GM23338 (cell line): ENCODE data around the gene ALKBH8. TPM values are rescaled to one million over a fixed set of nuclear protein-coding genes. Genes with fewer than 3 reads are reported as not detected.

Experiments used
- ATAC-seq: fragments of 200-7000 bp; cut with Tn5 transposase; 3 replicates; pipeline ENCODE4 v1.9.1; 2020
- DNase-seq: peaks from one replicate; pipeline ENCODE4 v3.0.0-alpha.2; 2015; ENCODE audit warnings: low spot score
- H2AFZ ChIP-seq: fragments of 200-600 bp; sonication (generic); 2 replicates; pipeline ENCODE4 v1.8.0; 2016; ENCODE audit warnings: antibody characterized with exemption, mild to moderate bottlenecking, moderate library complexity
- H3F3A ChIP-seq: fragments of 200-600 bp; sonication (generic); replicated peaks from 2 replicates; pipeline ENCODE4 v1.8.0; 2017; ENCODE audit warnings: antibody characterized with exemption, mixed run types, low read depth
- H3K27ac ChIP-seq: fragments of 200-600 bp; sonication (generic); 2 replicates; pipeline ENCODE4 v1.6.1; 2016; ENCODE audit warnings: low read depth
- H3K27me3 ChIP-seq: fragments of 200-600 bp; sonication (generic); 2 replicates; pipeline ENCODE4 v1.8.0; 2016; ENCODE audit warnings: mild to moderate bottlenecking, mixed run types, moderate library complexity; ENCODE audit not compliant: insufficient read depth
- H3K36me3 ChIP-seq: fragments of 200-600 bp; sonication (generic); 2 replicates; pipeline ENCODE4 v1.8.0; 2016; ENCODE audit warnings: mild to moderate bottlenecking; ENCODE audit not compliant: insufficient read depth
- H3K4me1 ChIP-seq: fragments of 200-600 bp; sonication (generic); 2 replicates; pipeline ENCODE4 v1.8.0; 2016; ENCODE audit warnings: mild to moderate bottlenecking, moderate library complexity; ENCODE audit not compliant: insufficient read depth
- H3K4me2 ChIP-seq: fragments of 200-600 bp; sonication (generic); 2 replicates; pipeline ENCODE4 v1.7.1; 2017; ENCODE audit warnings: mixed run types
- H3K4me3 ChIP-seq: fragments of 200-600 bp; sonication (generic); 2 replicates; pipeline ENCODE4 v1.6.1; 2016; ENCODE audit warnings: mixed run types
- H3K79me2 ChIP-seq: fragments of 200-600 bp; sonication (generic); replicated peaks from 2 replicates; pipeline ENCODE4 v1.8.0; 2017; ENCODE audit warnings: mild to moderate bottlenecking; ENCODE audit not compliant: insufficient read depth
- H3K9me2 ChIP-seq: fragments of 200-600 bp; sonication (generic); 2 replicates; pipeline ENCODE4 v1.8.0; 2017; ENCODE audit not compliant: insufficient read depth
- H4K20me1 ChIP-seq: fragments of 200-600 bp; sonication (generic); replicated peaks from 2 replicates; pipeline ENCODE4 v1.8.0; 2017; ENCODE audit warnings: mild to moderate bottlenecking; ENCODE audit not compliant: insufficient read depth
- H3K27ac Mint-ChIP-seq: 2 replicates; pipeline ENCODE4 v1.8.0; 2020; ENCODE audit warnings: inconsistent platforms, mild to moderate bottlenecking, moderate library complexity, mixed read lengths
- H3K27me3 Mint-ChIP-seq: 3 replicates; pipeline ENCODE4 v1.8.0; 2022; ENCODE audit warnings: low read depth, mild to moderate bottlenecking, moderate library complexity, mixed read lengths, inconsistent platforms; ENCODE audit not compliant: insufficient read depth, poor library complexity
- H3K36me3 Mint-ChIP-seq: 3 replicates; pipeline ENCODE4 v1.8.0; 2021; ENCODE audit warnings: low read depth, mild to moderate bottlenecking, inconsistent platforms, moderate library complexity, mixed read lengths
- H3K4me1 Mint-ChIP-seq: 3 replicates; pipeline ENCODE4 v1.8.0; 2020; ENCODE audit warnings: mild to moderate bottlenecking, inconsistent platforms, mixed read lengths
- H3K4me3 Mint-ChIP-seq: 3 replicates; pipeline ENCODE4 v1.8.0; 2021; ENCODE audit warnings: moderate library complexity, mild to moderate bottlenecking, inconsistent platforms, mixed read lengths
- H3K9me3 Mint-ChIP-seq: 3 replicates; pipeline ENCODE4 v1.8.0; 2020; ENCODE audit warnings: moderate library complexity, mild to moderate bottlenecking, inconsistent platforms, mixed read lengths
- CREB1 ChIP-seq: fragments of 250-450 bp; sonication (Bioruptor Pico); IDR thresholded peaks from 2 replicates; pipeline ENCODE4 v1.5.0; 2020; ENCODE audit warnings: low read depth, mild to moderate bottlenecking, moderate library complexity
- EZH2 ChIP-seq: fragments of 200-600 bp; sonication (generic); IDR thresholded peaks from one replicate; pipeline ENCODE4 v1.8.0; 2017; ENCODE audit warnings: antibody characterized with exemption, mild to moderate bottlenecking, low read depth; ENCODE audit not compliant: unreplicated experiment
- EZH2phosphoT487 ChIP-seq: fragments of 200-600 bp; sonication (generic); IDR thresholded peaks from one replicate; pipeline ENCODE4 v1.8.1; 2018; ENCODE audit warnings: antibody characterized with exemption; ENCODE audit not compliant: unreplicated experiment
- JUNB ChIP-seq: IDR thresholded peaks from one replicate; pipeline ENCODE4 v1.6.1; 2016; ENCODE audit warnings: antibody characterized with exemption; ENCODE audit not compliant: unreplicated experiment
- NANOG ChIP-seq: IDR thresholded peaks from 2 replicates; pipeline ENCODE4 v1.6.1; 2016; ENCODE audit warnings: antibody characterized with exemption, borderline replicate concordance
- POLR2AphosphoS5 ChIP-seq: IDR thresholded peaks from 2 replicates; pipeline ENCODE4 v1.6.1; 2016; ENCODE audit warnings: antibody characterized with exemption, low read depth
- STAT1 ChIP-seq: IDR thresholded peaks from one replicate; pipeline ENCODE4 v1.6.1; 2016; ENCODE audit warnings: antibody characterized with exemption; ENCODE audit not compliant: unreplicated experiment
- ZNF114 ChIP-seq: fragments of 250-450 bp; sonication (Bioruptor Pico); IDR thresholded peaks from 2 replicates; pipeline ENCODE4 v1.5.0; 2020; ENCODE audit warnings: mild to moderate bottlenecking, moderate library complexity
- ZNF331 ChIP-seq: fragments of 250-450 bp; sonication (Bioruptor Pico); IDR thresholded peaks from 2 replicates; pipeline ENCODE4 v1.5.0; 2020; ENCODE audit warnings: low read depth, mild to moderate bottlenecking, moderate library complexity
- ZNF462 ChIP-seq: fragments of 250-450 bp; sonication (Bioruptor Pico); IDR thresholded peaks from 2 replicates; pipeline ENCODE4 v1.5.0; 2020; ENCODE audit warnings: mild to moderate bottlenecking, moderate library complexity
- polyA plus RNA-seq: library from polyadenylated mRNA; unstranded; fragments of >200 nt; fragmentation: Nextera tagmentation; extraction: Ambion mirVana; gene quantifications from 2 replicates; pipeline ENCODE4 v1.2.1, GENCODE V29; 2016
- total RNA-seq: library from RNA; depleted of rRNA; stranded (reverse); fragments of >200 nt; shearing (Covaris generic); gene quantifications from 2 replicates; pipeline ENCODE4 v1.2.3, GENCODE V29; 2014
- TF ChIP-seq, protein P1 (sequence below): IDR thresholded peaks from one replicate; pipeline ENCODE4 v1.6.1; 2018; ENCODE audit warnings: antibody characterized with exemption; ENCODE audit not compliant: unreplicated experiment
- TF ChIP-seq, protein P2 (sequence below), 2 experiments: fragments of 200-600 bp in 1 of 2; sonication (generic) in 1 of 2; conservative IDR thresholded peaks; 2 replicates each; pipeline versions ENCODE4 v1.5.1 to v1.6.1; 2016 to 2017; ENCODE audit warnings: antibody characterized with exemption in 2 of 2, low read depth in 2 of 2, mild to moderate bottlenecking in 2 of 2, moderate library complexity in 1 of 2
- TF ChIP-seq, protein P3 (sequence below): IDR thresholded peaks from 2 replicates; pipeline ENCODE4 v1.6.1; 2016; ENCODE audit warnings: antibody characterized with exemption

Gene ALKBH8
- total and polyA plus RNA-seq, 2 experiments from 2014 or later, result 8.9 to 14.2 TPM

DNA sequence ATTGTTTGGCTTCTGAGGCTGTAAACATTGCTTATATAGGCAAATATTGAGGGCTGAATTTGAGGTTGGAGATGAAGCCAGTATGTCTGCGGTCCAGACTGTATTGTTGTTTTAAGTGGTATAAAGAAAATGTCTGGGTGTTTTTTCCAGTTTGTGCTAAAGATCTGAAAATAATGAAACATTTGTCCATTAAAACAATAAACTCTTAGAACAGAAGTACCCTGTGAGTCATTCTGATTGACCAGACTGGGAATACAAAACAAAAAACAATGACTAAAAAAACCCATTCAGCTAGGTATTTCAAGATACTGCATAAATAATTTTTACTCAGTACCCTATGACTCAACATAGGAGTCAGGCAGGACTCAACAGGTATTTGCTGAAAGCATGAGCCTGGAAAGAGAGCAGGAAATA is 20.4 kb downstream of the ALKBH8 start:
- Histone ChIP-seq H3F3A (no peaks in the 10 kb centered on the region), H3K36me3 (no peaks in the 10 kb centered on the region), H3K27me3 (no peaks in the 10 kb centered on the region), H3K79me2 (no peaks in the 10 kb centered on the region), H2AFZ (no peak overlapping the region), H3K4me2 (no peak overlapping the region), H3K9me2 (no peaks in the 10 kb centered on the region), H3K27ac (no peak overlapping the region), H4K20me1 (no peaks in the 10 kb centered on the region), H3K4me1 (no peaks in the 10 kb centered on the region), H3K4me3 (no peak overlapping the region)
- no peak overlapping the region for H3K27ac Mint-ChIP-seq
- DNase-seq (no peak), ATAC-seq (no peak)
- no peaks in the 10 kb centered on the region for H3K4me1 Mint-ChIP-seq
- H3K9me3 Mint-ChIP-seq, result no peaks in the 10 kb centered on the region
- no peaks in the 10 kb centered on the region for H3K27me3 Mint-ChIP-seq
- TF ChIP-seq, protein P1, sequence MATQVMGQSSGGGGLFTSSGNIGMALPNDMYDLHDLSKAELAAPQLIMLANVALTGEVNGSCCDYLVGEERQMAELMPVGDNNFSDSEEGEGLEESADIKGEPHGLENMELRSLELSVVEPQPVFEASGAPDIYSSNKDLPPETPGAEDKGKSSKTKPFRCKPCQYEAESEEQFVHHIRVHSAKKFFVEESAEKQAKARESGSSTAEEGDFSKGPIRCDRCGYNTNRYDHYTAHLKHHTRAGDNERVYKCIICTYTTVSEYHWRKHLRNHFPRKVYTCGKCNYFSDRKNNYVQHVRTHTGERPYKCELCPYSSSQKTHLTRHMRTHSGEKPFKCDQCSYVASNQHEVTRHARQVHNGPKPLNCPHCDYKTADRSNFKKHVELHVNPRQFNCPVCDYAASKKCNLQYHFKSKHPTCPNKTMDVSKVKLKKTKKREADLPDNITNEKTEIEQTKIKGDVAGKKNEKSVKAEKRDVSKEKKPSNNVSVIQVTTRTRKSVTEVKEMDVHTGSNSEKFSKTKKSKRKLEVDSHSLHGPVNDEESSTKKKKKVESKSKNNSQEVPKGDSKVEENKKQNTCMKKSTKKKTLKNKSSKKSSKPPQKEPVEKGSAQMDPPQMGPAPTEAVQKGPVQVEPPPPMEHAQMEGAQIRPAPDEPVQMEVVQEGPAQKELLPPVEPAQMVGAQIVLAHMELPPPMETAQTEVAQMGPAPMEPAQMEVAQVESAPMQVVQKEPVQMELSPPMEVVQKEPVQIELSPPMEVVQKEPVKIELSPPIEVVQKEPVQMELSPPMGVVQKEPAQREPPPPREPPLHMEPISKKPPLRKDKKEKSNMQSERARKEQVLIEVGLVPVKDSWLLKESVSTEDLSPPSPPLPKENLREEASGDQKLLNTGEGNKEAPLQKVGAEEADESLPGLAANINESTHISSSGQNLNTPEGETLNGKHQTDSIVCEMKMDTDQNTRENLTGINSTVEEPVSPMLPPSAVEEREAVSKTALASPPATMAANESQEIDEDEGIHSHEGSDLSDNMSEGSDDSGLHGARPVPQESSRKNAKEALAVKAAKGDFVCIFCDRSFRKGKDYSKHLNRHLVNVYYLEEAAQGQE, result no peak
- TF ChIP-seq EZH2phosphoT487 (no peak), ZNF462 (CRISPR knock-in tag) (no peak), CREB1 (no peak), JUNB (no peak), NANOG (no peak), STAT1 (no peak), EZH2 (no peak), POLR2AphosphoS5 (no peak), ZNF331 (CRISPR knock-in tag) (no peak), ZNF114 (CRISPR knock-in tag) (no peak)
- TF ChIP-seq, protein P2, sequence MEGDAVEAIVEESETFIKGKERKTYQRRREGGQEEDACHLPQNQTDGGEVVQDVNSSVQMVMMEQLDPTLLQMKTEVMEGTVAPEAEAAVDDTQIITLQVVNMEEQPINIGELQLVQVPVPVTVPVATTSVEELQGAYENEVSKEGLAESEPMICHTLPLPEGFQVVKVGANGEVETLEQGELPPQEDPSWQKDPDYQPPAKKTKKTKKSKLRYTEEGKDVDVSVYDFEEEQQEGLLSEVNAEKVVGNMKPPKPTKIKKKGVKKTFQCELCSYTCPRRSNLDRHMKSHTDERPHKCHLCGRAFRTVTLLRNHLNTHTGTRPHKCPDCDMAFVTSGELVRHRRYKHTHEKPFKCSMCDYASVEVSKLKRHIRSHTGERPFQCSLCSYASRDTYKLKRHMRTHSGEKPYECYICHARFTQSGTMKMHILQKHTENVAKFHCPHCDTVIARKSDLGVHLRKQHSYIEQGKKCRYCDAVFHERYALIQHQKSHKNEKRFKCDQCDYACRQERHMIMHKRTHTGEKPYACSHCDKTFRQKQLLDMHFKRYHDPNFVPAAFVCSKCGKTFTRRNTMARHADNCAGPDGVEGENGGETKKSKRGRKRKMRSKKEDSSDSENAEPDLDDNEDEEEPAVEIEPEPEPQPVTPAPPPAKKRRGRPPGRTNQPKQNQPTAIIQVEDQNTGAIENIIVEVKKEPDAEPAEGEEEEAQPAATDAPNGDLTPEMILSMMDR (conservative IDR thresholded peaks at IDR 0.05; ENCODE audit: low read depth in 2 of 2), result no peak
- TF ChIP-seq, protein P3, sequence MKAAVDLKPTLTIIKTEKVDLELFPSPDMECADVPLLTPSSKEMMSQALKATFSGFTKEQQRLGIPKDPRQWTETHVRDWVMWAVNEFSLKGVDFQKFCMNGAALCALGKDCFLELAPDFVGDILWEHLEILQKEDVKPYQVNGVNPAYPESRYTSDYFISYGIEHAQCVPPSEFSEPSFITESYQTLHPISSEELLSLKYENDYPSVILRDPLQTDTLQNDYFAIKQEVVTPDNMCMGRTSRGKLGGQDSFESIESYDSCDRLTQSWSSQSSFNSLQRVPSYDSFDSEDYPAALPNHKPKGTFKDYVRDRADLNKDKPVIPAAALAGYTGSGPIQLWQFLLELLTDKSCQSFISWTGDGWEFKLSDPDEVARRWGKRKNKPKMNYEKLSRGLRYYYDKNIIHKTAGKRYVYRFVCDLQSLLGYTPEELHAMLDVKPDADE, result no peak
- peaks cover 10% of the 10 kb centered on the region; the same call in 1 of the 3 replicates for H3K36me3 Mint-ChIP-seq
- H3K4me3 Mint-ChIP-seq, result no peak overlapping the region
